GM13977 (cell line): ENCODE results near the gene SNX30.

Experiments
- DNase-seq: peaks from one replicate; pipeline ENCODE4 v3.0.0; 2012; ENCODE audit warnings: low spot score
- CTCF ChIP-seq: IDR thresholded peaks from 2 replicates; pipeline ENCODE4 v1.5.1; 2012; ENCODE audit warnings: mild to moderate bottlenecking, control low read depth; ENCODE audit not compliant: insufficient read depth; ENCODE audit errors: extremely low read depth, missing control alignments
- in situ Hi-C: fragments of 300-500 bp; cut with MboI; formaldehyde crosslinking; loops from one replicate; pipeline ENCODE4 v1.12.0; 2022; ENCODE audit warnings: low sequenced_read_pairs, low pct_unique_long_range_greater_than_20kb, mixed read lengths, inconsistent platforms; ENCODE audit not compliant: unreplicated experiment

Gene SNX30

GRCh38 chr9:112757940-112758339, 7.4 kb downstream of the SNX30 start:
- in situ Hi-C loops, result no loop called here
- no peak for DNase-seq
- no peak for TF ChIP-seq CTCF

DNA sequence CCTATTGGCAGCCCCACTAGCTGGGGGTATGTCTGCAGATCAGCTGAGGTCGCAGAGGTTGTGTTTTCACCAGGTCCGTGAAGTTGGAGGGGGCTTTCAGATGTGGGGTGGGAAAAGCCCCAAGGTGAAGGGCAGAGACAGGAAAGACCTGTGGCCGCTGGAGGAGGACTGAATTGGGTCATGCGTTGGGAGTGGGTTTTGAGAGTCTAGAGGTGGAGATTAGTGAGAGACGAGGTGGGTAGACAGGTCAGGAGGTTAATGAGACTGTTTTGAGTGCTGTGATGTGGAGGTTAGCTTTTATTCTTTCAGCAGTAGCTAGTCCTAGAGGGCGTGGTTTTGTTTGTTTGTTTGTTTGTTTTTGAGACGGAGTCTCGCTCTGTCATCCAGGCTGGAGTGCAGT, 10.3 kb downstream of the SNX30 start:
- TF ChIP-seq CTCF, result no peak
- no peak for DNase-seq
- in situ Hi-C loops, result no loop called here

DNA sequence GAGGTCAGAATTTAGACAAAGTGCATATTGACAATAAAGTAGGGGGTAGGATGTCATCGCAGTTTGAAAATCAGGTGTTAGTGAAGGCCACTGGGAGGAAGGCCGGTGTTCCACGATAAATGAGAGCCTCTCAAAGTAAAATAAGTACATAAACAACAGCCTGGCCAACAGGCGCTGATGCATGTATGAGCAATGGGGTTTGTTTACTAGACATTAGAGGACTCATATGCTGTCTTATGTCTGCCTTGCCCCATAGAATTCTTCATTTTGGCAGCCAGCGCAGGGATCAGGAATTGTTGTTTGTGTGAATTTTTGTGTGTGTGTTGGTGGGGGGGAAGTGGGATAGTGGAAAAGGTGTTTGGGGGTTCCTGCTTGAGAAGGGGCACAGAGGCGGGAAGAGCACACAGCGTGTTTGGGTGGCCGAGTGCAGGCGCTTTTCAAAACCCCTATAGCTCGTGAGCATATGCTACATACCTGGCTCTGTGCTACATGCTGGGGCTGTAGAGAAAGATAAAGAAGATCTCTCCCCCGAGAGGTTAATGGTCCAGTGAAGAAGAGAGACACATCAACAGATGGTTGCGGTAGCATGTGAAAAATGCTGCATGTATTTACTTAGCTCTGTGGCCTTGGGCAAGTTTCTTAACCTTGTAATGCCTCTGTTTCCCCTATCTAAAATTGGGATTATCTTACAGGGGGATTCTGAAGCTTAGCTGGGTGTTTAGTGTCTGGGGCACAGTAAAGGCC, 11.5 kb downstream of the SNX30 start:
- DNase-seq, result no peak
- no peak for TF ChIP-seq CTCF
- in situ Hi-C loops, result no loop called here

DNA sequence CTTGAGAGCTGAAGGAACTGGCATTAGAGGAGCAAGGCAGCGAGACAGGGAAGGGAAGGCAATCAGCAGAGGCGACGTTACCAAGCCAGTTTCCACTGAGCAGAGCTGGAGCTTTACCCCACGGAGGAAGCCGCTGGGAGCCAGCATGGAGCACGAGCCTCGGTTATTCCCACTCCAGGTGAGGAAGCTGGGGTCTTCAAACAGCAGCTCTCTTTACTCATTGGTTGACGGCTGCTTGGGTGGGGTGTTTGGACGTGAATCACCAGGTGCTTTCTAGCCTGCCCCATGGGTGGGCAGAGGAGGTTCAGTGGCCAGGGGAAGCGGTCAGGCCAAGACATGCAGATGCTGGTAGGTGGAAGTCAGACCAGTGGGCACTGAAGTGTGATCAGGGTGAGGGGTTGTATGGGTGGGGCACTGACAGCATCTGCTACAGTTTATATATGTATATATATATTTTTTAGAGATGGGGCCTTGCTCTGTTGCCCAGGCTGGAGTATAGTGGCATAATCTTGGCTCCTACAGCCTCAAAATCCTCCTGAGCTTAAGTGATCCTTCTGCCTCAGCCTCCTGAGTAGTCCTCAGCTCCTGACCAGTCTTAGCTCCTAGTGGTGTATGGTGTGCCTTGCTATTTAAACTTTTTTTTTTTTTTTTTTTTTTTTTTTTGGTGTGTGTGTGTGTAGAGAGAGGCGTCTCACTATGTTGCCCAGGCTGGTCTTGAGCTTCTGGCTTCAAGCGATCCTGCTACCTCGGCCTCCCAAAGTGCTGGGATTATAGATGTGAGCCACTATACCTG, 12.4 kb downstream of the SNX30 start:
- TF ChIP-seq CTCF, result no peak
- no peak for DNase-seq
- in situ Hi-C loops, result no loop called here

DNA sequence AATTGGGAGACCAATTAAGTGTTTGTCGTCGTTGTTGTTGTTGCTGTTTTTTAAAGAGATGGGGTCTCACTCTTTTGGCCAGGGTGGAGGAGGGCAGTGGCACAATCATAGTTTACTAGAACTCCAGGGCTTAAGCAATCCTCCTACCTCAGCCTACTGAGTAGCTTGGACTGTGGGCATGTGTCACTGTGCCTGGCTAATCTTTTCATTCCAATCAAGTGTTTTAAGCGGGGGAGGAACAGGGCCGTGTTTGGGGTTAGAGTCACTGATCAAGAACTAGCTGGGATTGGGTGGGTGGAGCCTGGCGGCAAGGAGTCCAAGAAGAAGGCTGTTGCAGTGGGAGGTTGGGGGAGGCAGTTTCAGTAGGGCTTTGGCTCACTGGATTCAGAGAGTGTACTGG, 13.8 kb downstream of the SNX30 start:
- in situ Hi-C loops, result no loop called here
- no peak for DNase-seq
- TF ChIP-seq CTCF, result no peak

DNA sequence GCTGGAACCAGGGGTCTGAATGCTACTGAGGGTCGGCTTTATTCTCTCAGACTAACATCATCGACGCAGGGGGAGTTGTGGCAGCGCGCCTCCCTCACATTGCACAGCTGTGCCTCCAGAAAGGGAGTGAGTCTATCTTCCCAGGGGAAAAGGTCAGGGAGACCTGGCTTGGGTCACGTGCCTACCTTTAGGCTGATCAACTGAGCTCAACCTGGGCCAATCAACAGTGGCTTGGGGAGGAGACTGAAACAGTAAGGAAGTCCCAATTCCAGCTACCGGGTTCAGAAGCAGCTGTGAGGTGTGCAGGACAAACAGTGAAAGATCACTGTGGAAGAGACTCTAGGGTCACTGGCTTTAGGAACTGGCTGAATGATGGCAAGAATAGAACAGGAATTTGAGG, 14.3 kb downstream of the SNX30 start:
- in situ Hi-C loops, result no loop called here
- no peak for TF ChIP-seq CTCF

More for the DNA sequence above, 14.3 kb downstream of the SNX30 start:
- no peak for DNase-seq
